OCI-LY1 (cell line): ENCODE results near the gene CACNA1H.

Source experiments
- CTCF ChIP-seq: fragments of 200-600 bp; sonication (generic), shearing (Covaris generic); IDR thresholded peaks from 2 replicates; pipeline ENCODE4 v1.5.1; 2017; ENCODE audit warnings: mild to moderate bottlenecking, antibody characterized with exemption, low read length, moderate library complexity, mixed read lengths
- EZH2 ChIP-seq: fragments of 200-600 bp; sonication (generic), shearing (Covaris generic); IDR thresholded peaks from 2 replicates; pipeline ENCODE4 v1.8.0; 2017; ENCODE audit warnings: borderline replicate concordance, mixed run types, mild to moderate bottlenecking, antibody characterized with exemption, low read length, moderate library complexity, mixed read lengths

GRCh38 chr16:1182316-1182671 lies 29.4 kb downstream of the CACNA1H start:
- no peak for TF ChIP-seq CTCF
- no peak for TF ChIP-seq EZH2
